Adrenal gland (tissue), 12 donors: ENCODE data around the gene GAS2L2. TPM values are rescaled to one million over a fixed set of nuclear protein-coding genes. Genes with fewer than 3 reads are reported as not detected.

ENCODE experiments used
- DNase-seq, 7 donors: peaks; one replicate each; pipeline ENCODE4 v3.0.0-alpha.2; 2019 to 2020
- H3K27ac ChIP-seq, 5 donors: fragments of 200-600 bp; sonication (generic) in 4 of 5; 1 replicate in 3 of 5; 2 replicates in 2 of 5; pipeline versions ENCODE4 v1.5.1 to v1.8.0; 2016 to 2020; ENCODE audit warnings: mild to moderate bottlenecking in 1 of 5
- H3K27me3 ChIP-seq: fragments of 200-600 bp; 2 replicates; pipeline ENCODE4 v1.8.0; 2021
- H3K36me3 ChIP-seq, 2 donors: fragments of 200-600 bp; replicated peaks in 1 of 2; 1 replicate in 1 of 2; 2 replicates in 1 of 2; pipeline versions ENCODE4 v1.5.1 to v1.8.0; 2018 to 2022
- H3K4me1 ChIP-seq, 2 donors: fragments of 200-600 bp; replicated peaks in 1 of 2; 1 replicate in 1 of 2; 2 replicates in 1 of 2; pipeline versions ENCODE4 v1.5.1 to v1.8.0; 2018 to 2021
- H3K4me3 ChIP-seq, 4 donors: fragments of 200-600 bp; sonication (generic) in 3 of 4; one replicate each; pipeline ENCODE4 v1.5.1; 2016 to 2018
- H3K9me3 ChIP-seq, 3 donors: fragments of 200-600 bp; sonication (generic) in 1 of 3; replicated peaks in 1 of 3; 1 replicate in 2 of 3; 2 replicates in 1 of 3; pipeline versions ENCODE4 v1.5.1 to v1.8.0; 2016 to 2021
- CTCF ChIP-seq, 6 experiments: fragments of 450-650 bp in 4 of 6; fragments of 200-600 bp in 2 of 6; sonication (generic) in 1 of 6; IDR thresholded peaks; 1 replicate in 5 of 6; 2 replicates in 1 of 6; pipeline versions ENCODE4 v1.5.1 to v1.8.0; 2016 to 2021; ENCODE audit warnings: antibody characterized with exemption in 6 of 6, mild to moderate bottlenecking in 2 of 6, moderate library complexity in 1 of 6
- POLR2A ChIP-seq, 2 donors: fragments of 450-650 bp; IDR thresholded peaks; one replicate each; pipeline ENCODE4 v1.6.1; 2017; ENCODE audit warnings: antibody characterized with exemption in 2 of 2, mild to moderate bottlenecking in 2 of 2, moderate library complexity in 1 of 2
- WGBS, 4 donors: extraction: QIAGEN DNeasy Blood & Tissue Kit in 2 of 4; methylation state at CpG; one replicate each; pipeline versions ENCODE4 v1.1.5 to v1.1.7; 2013 to 2017; 5-methylcytosine and 5-hydroxymethylcytosine counted together
- intact Hi-C, 2 donors: fragments of 100-400 bp; cut with DNase I; formaldehyde crosslinking; loops; one replicate each; pipeline versions ENCODE4 v1.14.1 to v1.15.0; 2022 to 2023
- polyA plus RNA-seq, 3 donors: library from polyadenylated mRNA; stranded (reverse); fragments of 200-250 nt in 2 of 3; fragments of 350-450 nt in 1 of 3; fragmentation: Illumina TruSeq in 1 of 3; extraction: RNeasy Lipid Tissue Mini Kit (QIAGEN cat#74804) in 1 of 3; gene quantifications; one replicate each; pipeline ENCODE4 v1.2.3, GENCODE V29; 2013 to 2014
- total RNA-seq, 9 donors: library from RNA; depleted of rRNA in 4 of 9; stranded (reverse); fragments of >200 nt in 4 of 9; fragments of 120-200 nt in 1 of 9; fragmentation: NEBNext Ultra II Directional in 1 of 9; extraction: Animal tissue kit (Norgen Biotek cat#: 25700) in 1 of 9; gene quantifications; one replicate each; pipeline versions ENCODE4 v1.1.0 to v1.2.4, GENCODE V29; 2013 to 2023
- donor health status: healthy with polysubstance abuse.
- donor health status: Bipolar disorder and iron deficiency.
- donor health status: DM: yes; HTN: yes; CAD: no.
- donor health status: DM: no; HTN: no; CAD: no.
- donor health status: DM: no; HTN: no; CAD: no.
- donor health status: DM: yes; HTN: yes; CAD: no.

GAS2L2 gene
- total and polyA plus RNA-seq, 12 donors, result 0.06 to 0.22 (median 0.08) TPM; not detected in 7

DNA sequence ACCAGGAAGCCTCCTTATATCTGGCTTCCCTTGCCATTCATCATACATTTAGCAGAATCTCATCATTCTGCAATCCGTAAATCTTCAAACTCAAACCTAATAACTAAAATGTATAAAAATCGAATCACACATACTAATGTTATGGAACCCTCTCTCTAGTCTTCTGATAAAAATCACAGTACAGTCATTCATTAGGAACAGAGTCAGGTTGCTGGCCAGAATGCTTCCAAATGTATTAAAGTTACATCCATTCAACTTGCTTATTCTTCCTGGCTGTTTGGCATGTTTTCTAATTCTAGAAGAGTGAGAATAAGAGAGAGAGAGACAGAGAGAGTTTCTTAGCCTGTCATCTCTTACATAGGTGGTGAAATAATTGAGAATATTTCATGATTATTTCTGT is 38.1 kb downstream of the GAS2L2 start:
- intact Hi-C loops, result no loop called here
- DNase-seq, result no peak
- H3K9me3 ChIP-seq, result no peaks in the 10 kb centered on the region
- TF ChIP-seq POLR2A (IDR thresholded peaks at IDR 0.05), result no peak
- TF ChIP-seq CTCF (IDR thresholded peaks at IDR 0.05), result no peak
- H3K27ac ChIP-seq, result no peak overlapping the region
- H3K4me3 ChIP-seq, result no peak overlapping the region
- no peaks in the 10 kb centered on the region for H3K27me3 ChIP-seq
- WGBS, 4 donors, result 80 to 86% (median 84%) methylated on average over 2 of the region's 2 CpGs
- peaks cover 0 to 28% of the 10 kb centered on the region in 2 donors for H3K36me3 ChIP-seq
- H3K4me1 ChIP-seq, result peaks cover 13 to 23% of the 10 kb centered on the region in 2 donors

- Histone ChIP-seq H3K36me3 (peaks cover 0 to 25% of the 10 kb centered on the region in 2 donors), H3K4me3 (no peak overlapping the region), H3K9me3 (no peaks in the 10 kb centered on the region), H3K27ac (peak overlapping the region in 4 of 5 donors; percentile 18 to 71 (median 40)), H3K4me1 (peaks cover 13 to 28% of the 10 kb centered on the region in 2 donors), H3K27me3 (no peaks in the 10 kb centered on the region)
- peak; percentile 39 to 92 (median 82) for DNase-seq
- 10 to 15% (median 11%) methylated on average over 7 of the region's 7 CpGs for WGBS, 4 donors
- intact Hi-C loops, result no loop called here
- peak in 2 of 6 experiments; percentile 18 to 26 for TF ChIP-seq CTCF (IDR thresholded peaks at IDR 0.05)
- no peak for TF ChIP-seq POLR2A (IDR thresholded peaks at IDR 0.05)
Observed at GRCh38 chr17:35713069-35713728, 39.8 kb downstream of the GAS2L2 start.

GRCh38 chr17:35710950-35711349 is 42.1 kb downstream of the GAS2L2 start:
- Histone ChIP-seq H3K4me1 (peaks cover 13 to 28% of the 10 kb centered on the region in 2 donors), H3K27me3 (no peaks in the 10 kb centered on the region), H3K4me3 (no peak overlapping the region), H3K27ac (no peak overlapping the region), H3K9me3 (no peaks in the 10 kb centered on the region), H3K36me3 (peaks cover 0 to 17% of the 10 kb centered on the region in 2 donors)
- intact Hi-C loops, result no loop called here
- WGBS, 4 donors, result 90 to 96% (median 93%) methylated on average over 2 of the region's 2 CpGs
- TF ChIP-seq POLR2A (IDR thresholded peaks at IDR 0.05) (no peak), CTCF (IDR thresholded peaks at IDR 0.05) (no peak)
- DNase-seq, result no peak

DNA sequence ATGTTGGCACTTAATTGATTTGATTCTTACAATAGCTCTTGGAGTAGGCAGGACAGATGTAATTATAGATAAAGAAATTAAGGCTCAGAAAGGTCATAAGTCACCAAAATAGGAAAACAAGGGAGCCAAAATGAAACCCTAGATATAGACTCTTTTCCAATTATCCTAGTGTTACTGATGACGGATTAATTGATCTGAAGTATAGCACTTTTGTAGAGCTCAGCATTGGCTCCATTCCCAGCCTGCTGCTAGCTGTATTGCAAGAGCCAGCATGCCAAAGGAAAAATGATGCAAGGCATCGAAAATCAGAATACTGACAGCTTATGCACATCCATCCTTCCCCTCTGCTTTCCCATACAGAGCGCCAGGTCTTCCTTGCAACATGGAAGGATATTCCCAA is 43.2 kb downstream of the GAS2L2 start:
- intact Hi-C loops, result no loop called here
- TF ChIP-seq CTCF (IDR thresholded peaks at IDR 0.05), result no peak
- TF ChIP-seq POLR2A (IDR thresholded peaks at IDR 0.05), result no peak
- DNase-seq, result peak in 1 of 7 donors; percentile 47
- H3K4me1 ChIP-seq, result peaks cover 13 to 22% of the 10 kb centered on the region in 2 donors
- no peak overlapping the region for H3K4me3 ChIP-seq
- H3K9me3 ChIP-seq, result no peaks in the 10 kb centered on the region
- 68 to 86% (median 79%) methylated on average over 3 of the region's 3 CpGs for WGBS, 4 donors
- peaks cover 0 to 17% of the 10 kb centered on the region in 2 donors for H3K36me3 ChIP-seq
- no peaks in the 10 kb centered on the region for H3K27me3 ChIP-seq
- H3K27ac ChIP-seq, result no peak overlapping the region
